KMS-11 (cell line): ENCODE data around the gene RGSL1.

Source experiments
- H2AFZ ChIP-seq: fragments of 200-600 bp; sonication (generic); 2 replicates; pipeline ENCODE4 v1.6.1; 2016; ENCODE audit warnings: antibody characterized with exemption, mixed run types, low read depth
- H3K27ac ChIP-seq: fragments of 200-600 bp; sonication (generic); 2 replicates; pipeline ENCODE4 v1.6.1; 2016; ENCODE audit warnings: mild to moderate bottlenecking, mixed run types
- H3K27me3 ChIP-seq: fragments of 200-600 bp; sonication (generic); 2 replicates; pipeline ENCODE4 v1.6.1; 2017; ENCODE audit warnings: mild to moderate bottlenecking, low read depth, mixed run types, moderate library complexity; ENCODE audit not compliant: insufficient read depth
- H3K36me3 ChIP-seq: fragments of 200-600 bp; sonication (generic); 2 replicates; pipeline ENCODE4 v1.6.1; 2017; ENCODE audit warnings: mild to moderate bottlenecking, mixed run types; ENCODE audit not compliant: insufficient read depth
- H3K4me1 ChIP-seq: fragments of 200-600 bp; sonication (generic); 2 replicates; pipeline ENCODE4 v1.6.1; 2016; ENCODE audit warnings: mild to moderate bottlenecking, low read depth, mixed run types; ENCODE audit not compliant: poor library complexity, severe bottlenecking
- H3K4me2 ChIP-seq: fragments of 200-600 bp; sonication (generic); 2 replicates; pipeline ENCODE4 v1.7.0; 2016; ENCODE audit warnings: mild to moderate bottlenecking, mixed run types
- H3K4me3 ChIP-seq: fragments of 200-600 bp; sonication (generic); IDR thresholded peaks from 2 replicates; pipeline ENCODE4 v1.6.1; 2017; ENCODE audit warnings: low read depth, low read length, mixed read lengths; ENCODE audit not compliant: insufficient read depth
- H3K79me2 ChIP-seq: fragments of 200-600 bp; sonication (generic); 2 replicates; pipeline ENCODE4 v1.6.1; 2016; ENCODE audit warnings: low read depth, mixed run types; ENCODE audit not compliant: insufficient read depth
- H3K9ac ChIP-seq: fragments of 200-600 bp; sonication (generic); 2 replicates; pipeline ENCODE4 v1.6.1; 2016; ENCODE audit warnings: mild to moderate bottlenecking, mixed run types
- H4K20me1 ChIP-seq: fragments of 200-600 bp; sonication (generic); 2 replicates; pipeline ENCODE4 v1.6.1; 2016; ENCODE audit warnings: mild to moderate bottlenecking, mixed run types; ENCODE audit not compliant: insufficient read depth
- TF ChIP-seq, protein P1 (sequence below): fragments of 200-600 bp; sonication (generic); conservative IDR thresholded peaks from 2 replicates; pipeline ENCODE4 v1.6.1; 2017; ENCODE audit warnings: low read depth, mild to moderate bottlenecking, antibody characterized with exemption, low read length, moderate library complexity, mixed read lengths

RGSL1 gene

DNA sequence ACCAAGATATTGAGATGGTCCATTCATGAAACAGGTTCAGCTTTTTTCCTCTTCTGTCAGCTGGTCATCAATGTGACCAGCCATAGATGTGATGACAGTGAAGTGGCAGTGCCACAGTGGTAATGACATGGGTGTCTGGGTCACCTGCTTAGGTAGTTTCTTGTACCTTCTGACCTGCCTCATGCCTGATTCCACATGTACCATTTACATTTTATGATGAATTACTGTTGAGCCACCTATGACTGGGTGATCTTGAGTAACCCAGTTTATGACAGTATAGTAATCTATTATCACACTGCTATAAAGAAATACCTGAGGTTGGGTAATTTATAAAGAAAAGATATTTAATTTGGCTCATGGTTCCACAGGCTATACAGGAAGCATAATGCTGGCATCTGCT is 45.7 kb downstream of the RGSL1 start:
- H3K4me1 ChIP-seq = no peaks in the 10 kb centered on the region
- no peak overlapping the region for H3K4me2 ChIP-seq
- H3K27me3 ChIP-seq = no peaks in the 10 kb centered on the region
- no peaks in the 10 kb centered on the region for H4K20me1 ChIP-seq
- H3K27ac ChIP-seq = no peak overlapping the region
- TF ChIP-seq, protein P1, sequence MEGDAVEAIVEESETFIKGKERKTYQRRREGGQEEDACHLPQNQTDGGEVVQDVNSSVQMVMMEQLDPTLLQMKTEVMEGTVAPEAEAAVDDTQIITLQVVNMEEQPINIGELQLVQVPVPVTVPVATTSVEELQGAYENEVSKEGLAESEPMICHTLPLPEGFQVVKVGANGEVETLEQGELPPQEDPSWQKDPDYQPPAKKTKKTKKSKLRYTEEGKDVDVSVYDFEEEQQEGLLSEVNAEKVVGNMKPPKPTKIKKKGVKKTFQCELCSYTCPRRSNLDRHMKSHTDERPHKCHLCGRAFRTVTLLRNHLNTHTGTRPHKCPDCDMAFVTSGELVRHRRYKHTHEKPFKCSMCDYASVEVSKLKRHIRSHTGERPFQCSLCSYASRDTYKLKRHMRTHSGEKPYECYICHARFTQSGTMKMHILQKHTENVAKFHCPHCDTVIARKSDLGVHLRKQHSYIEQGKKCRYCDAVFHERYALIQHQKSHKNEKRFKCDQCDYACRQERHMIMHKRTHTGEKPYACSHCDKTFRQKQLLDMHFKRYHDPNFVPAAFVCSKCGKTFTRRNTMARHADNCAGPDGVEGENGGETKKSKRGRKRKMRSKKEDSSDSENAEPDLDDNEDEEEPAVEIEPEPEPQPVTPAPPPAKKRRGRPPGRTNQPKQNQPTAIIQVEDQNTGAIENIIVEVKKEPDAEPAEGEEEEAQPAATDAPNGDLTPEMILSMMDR = no peak
- H2AFZ ChIP-seq = no peak overlapping the region
- no peaks in the 10 kb centered on the region for H3K36me3 ChIP-seq
- H3K79me2 ChIP-seq = no peaks in the 10 kb centered on the region
- H3K9ac ChIP-seq = no peak overlapping the region
- H3K4me3 ChIP-seq = no peak overlapping the region

DNA sequence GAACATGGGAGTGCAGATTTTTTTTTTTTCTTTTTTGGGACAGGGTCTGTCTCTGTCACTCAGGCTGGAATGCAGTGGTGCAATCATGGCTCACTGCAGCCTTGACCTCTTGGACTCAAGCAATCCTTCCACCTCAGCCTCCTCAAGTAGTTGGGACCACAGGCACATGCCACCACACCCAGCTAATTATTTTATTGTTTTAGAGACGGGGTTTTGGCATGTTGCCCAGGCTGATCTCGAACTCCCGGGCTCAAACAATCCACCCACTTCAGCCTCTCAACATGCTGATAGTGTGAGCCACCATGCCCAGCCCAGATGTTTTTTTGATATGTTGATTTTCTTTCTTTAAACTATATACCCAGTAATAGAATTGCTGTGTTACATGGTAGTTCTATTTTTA is 57.7 kb downstream of the RGSL1 start:
- H3K27ac ChIP-seq = no peak overlapping the region
- no peak overlapping the region for H3K4me2 ChIP-seq
- no peaks in the 10 kb centered on the region; the same call in 1 of the 2 replicates for H4K20me1 ChIP-seq
- no peaks in the 10 kb centered on the region for H3K36me3 ChIP-seq
- H3K79me2 ChIP-seq = no peaks in the 10 kb centered on the region
- TF ChIP-seq, protein P1 = no peak
- no peaks in the 10 kb centered on the region for H3K4me1 ChIP-seq
- H3K4me3 ChIP-seq = no peak overlapping the region
- H3K9ac ChIP-seq = no peak overlapping the region
- no peaks in the 10 kb centered on the region for H3K27me3 ChIP-seq
- no peak overlapping the region for H2AFZ ChIP-seq

DNA sequence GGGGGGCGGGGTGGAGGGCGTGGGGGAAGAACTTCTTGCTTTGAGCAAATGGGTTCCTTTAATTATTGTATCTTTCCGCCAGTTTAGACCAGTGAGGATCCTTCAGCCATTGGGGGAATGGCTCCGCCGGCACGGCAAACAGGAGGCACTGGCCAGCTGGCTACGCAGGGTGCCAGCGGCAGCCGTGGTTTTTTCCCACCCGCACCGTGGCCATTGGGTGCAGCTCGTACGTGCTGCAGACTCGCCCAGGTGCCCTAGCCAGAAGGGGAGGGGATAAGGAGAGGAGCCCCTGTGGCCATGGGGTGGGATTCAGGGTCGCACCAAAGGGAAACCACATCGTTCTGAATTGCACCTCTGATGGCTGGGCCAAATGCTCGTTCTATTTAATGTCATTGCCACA is 65.6 kb downstream of the RGSL1 start:
- Histone ChIP-seq H2AFZ (no peak overlapping the region), H3K27me3 (no peaks in the 10 kb centered on the region), H3K4me1 (no peaks in the 10 kb centered on the region), H3K36me3 (no peaks in the 10 kb centered on the region), H4K20me1 (no peaks in the 10 kb centered on the region; the same call in 1 of the 2 replicates), H3K4me3 (no peak overlapping the region), H3K79me2 (no peaks in the 10 kb centered on the region), H3K27ac (no peak overlapping the region), H3K4me2 (no peak overlapping the region), H3K9ac (no peak overlapping the region)
- TF ChIP-seq, protein P1 = no peak

DNA sequence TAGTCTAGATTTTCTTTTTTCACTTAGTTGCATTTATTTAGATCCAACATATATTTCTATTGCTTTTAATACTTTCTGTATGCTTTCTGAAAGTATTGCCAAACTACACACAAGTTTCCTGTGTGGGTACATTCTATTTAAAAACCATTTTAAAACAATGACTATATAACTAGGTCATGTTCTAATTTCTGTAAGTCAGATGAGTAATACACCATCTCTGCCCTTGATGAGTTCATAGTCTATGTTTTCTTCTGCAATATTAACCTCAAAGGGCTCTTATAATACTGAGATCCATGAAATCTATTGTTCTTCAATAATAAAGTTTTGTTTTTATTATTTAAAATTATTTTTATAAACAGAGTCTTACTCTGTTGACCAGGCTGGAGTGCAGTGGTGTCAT is 70.8 kb downstream of the RGSL1 start:
- TF ChIP-seq, protein P1 = no peak
- no peaks in the 10 kb centered on the region for H4K20me1 ChIP-seq
- H3K79me2 ChIP-seq = no peaks in the 10 kb centered on the region
- H3K36me3 ChIP-seq = no peaks in the 10 kb centered on the region
- H3K4me3 ChIP-seq = no peak overlapping the region
- no peak overlapping the region for H3K27ac ChIP-seq
- no peak overlapping the region for H3K4me2 ChIP-seq
- no peaks in the 10 kb centered on the region for H3K27me3 ChIP-seq
- H3K4me1 ChIP-seq = no peaks in the 10 kb centered on the region
- no peak overlapping the region for H2AFZ ChIP-seq
- no peak overlapping the region for H3K9ac ChIP-seq
